Measurements from ENCODE around the gene ST8SIA6.
"Not testable (repeated sequence)": the region's sequence is repeated elsewhere in the genome, so short reads cannot be mapped to it uniquely, and the experiment has no call there.

Gene ST8SIA6

GRCh38 chr10:17456032-17456548 lies 1.7 kb upstream of the ST8SIA6 start:
- DNase-seq, result no peak

- DNase-seq, result no peak
Measured at GRCh38 chr10:17455015-17455520, 673 bp upstream of the ST8SIA6 start.

GRCh38 chr10:17453373-17454091 lies 863 bp downstream of the ST8SIA6 start:
- peak; percentile 46 for DNase-seq

- DNase-seq, result no peak
Measured at GRCh38 chr10:17453035-17453372, 1.4 kb downstream of the ST8SIA6 start.

GRCh38 chr10:17452060-17452841 lies 2.1 kb downstream of the ST8SIA6 start:
- DNase-seq, result no peak

GRCh38 chr10:17450024-17450423 lies 4.4 kb downstream of the ST8SIA6 start:
- DNase-seq, result no peak

GRCh38 chr10:17445400-17445998 lies 8.9 kb downstream of the ST8SIA6 start:
- no peak for DNase-seq

- no peak for DNase-seq
Measured at GRCh38 chr10:17444388-17444714, 10.0 kb downstream of the ST8SIA6 start.

GRCh38 chr10:17443707-17444387 lies 10.5 kb downstream of the ST8SIA6 start:
- DNase-seq, result no peak

- no peak for DNase-seq
Measured at GRCh38 chr10:17438583-17438982, 15.8 kb downstream of the ST8SIA6 start.

GRCh38 chr10:17436578-17436977 lies 17.8 kb downstream of the ST8SIA6 start:
- DNase-seq, result not testable (repeated sequence)

GRCh38 chr10:17435953-17436352 lies 18.4 kb downstream of the ST8SIA6 start:
- no peak for DNase-seq

- DNase-seq, result no peak
Measured at GRCh38 chr10:17435187-17435586, 19.2 kb downstream of the ST8SIA6 start.

- DNase-seq, result no peak
Measured at GRCh38 chr10:17432723-17433122, 21.7 kb downstream of the ST8SIA6 start.

- DNase-seq, result no peak
Measured at GRCh38 chr10:17431871-17432311, 22.5 kb downstream of the ST8SIA6 start.

GRCh38 chr10:17430647-17431355 lies 23.6 kb downstream of the ST8SIA6 start:
- peak; percentile 83 for DNase-seq

- DNase-seq, result no peak
Measured at GRCh38 chr10:17429490-17429889, 24.9 kb downstream of the ST8SIA6 start.

GRCh38 chr10:17428351-17429097 lies 25.9 kb downstream of the ST8SIA6 start:
- no peak for DNase-seq

- DNase-seq, result no peak
Measured at GRCh38 chr10:17427666-17428350, 26.6 kb downstream of the ST8SIA6 start.

- no peak for DNase-seq
Measured at GRCh38 chr10:17427201-17427600, 27.2 kb downstream of the ST8SIA6 start.

GRCh38 chr10:17426263-17426750 lies 28.1 kb downstream of the ST8SIA6 start:
- no peak for DNase-seq

Data from femur (tissue), 1 donor.